CD4-positive, alpha-beta T cell treated with Interleukin-4 for 1 hour (primary cell): ENCODE results near the gene RIMS4.

ENCODE experiments used
- DNase-seq, 2 donors: peaks; one replicate each; pipeline ENCODE4 v3.0.0-alpha.2; 2020 to 2022

RIMS4 gene

DNA sequence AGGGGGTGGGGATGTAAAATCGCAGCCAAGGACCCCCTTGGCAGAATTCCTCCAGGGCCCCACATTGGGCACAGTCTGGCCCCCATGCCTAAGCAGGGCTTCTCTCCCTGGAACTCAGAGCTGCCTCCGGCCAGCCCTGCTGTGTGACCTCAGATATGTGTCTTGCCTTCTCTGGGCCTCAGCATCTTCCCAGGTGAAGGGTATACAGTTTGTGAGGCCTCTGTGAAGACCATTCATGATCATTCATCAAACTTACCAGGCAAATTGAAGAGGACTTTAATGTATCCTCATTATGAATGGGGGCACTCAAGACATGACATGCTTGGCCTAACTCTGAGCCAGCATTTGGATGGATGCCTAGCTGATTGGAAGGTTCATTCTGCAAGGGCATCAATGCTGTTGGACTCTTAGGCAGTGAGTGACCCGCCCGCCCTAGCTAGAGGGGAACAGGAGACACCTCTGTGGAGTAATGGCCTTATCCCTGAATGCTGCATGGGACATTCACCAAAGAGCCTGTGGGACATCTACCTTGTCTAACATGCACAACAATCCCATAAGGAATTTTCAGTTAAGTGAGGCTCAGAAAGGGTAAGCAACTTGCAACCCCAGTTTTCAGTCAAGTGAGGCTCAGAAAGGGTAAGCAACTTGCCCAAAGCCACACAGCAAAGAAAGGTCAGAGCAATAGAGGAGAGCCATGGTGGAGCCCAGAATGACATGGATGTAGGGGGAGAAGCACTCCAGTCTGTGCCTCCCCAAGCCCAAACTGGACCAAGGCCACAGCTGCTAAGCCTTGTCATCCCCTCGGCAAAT lies 94.6 kb downstream of the RIMS4 start:
- DNase-seq, result no peak

DNA sequence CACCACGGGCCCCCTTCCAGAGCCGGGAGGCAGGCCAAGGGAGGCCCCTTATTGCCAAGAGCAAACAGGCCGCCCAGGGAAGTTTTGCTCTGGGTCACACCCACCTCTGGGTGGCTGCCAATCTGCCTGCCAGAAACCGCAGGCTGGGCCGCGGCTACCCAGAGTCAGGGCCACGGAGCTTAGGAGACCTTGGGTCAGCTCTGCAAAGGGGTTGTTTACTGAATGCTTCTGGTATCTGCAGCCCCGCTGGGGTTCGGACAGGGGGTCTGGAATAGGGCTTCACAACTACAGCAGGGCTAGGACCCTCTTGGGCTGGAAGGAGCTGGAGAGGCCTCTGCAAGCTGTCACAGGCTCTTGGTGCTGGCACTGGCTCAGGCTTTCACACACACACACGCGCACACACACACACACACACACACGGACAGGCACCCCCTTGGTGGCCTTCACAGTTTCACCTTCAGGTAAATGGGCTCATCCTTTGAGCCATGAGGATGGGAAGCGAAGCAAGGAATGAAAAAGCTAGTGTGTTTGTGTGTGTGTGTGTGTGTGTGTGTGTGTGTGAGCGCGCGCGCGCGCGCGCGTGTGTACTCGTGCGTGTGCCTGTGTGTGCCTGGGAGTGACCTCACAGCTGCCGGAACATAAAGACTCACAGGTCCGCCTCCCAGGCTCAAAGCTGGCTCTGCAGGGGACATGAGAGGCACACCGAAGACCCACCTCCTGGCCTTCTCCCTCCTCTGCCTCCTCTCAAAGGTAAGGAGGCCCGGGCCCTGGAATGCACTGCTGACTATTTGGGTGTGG lies 95.4 kb downstream of the RIMS4 start, which contains the start of gene CCN5:
TSS of gene CCN5 (plus strand) at position 669 of the 798 bp plus-strand sequence. CDS start at position 691, 22 bp downstream.
- DNase-seq, result no peak

DNA sequence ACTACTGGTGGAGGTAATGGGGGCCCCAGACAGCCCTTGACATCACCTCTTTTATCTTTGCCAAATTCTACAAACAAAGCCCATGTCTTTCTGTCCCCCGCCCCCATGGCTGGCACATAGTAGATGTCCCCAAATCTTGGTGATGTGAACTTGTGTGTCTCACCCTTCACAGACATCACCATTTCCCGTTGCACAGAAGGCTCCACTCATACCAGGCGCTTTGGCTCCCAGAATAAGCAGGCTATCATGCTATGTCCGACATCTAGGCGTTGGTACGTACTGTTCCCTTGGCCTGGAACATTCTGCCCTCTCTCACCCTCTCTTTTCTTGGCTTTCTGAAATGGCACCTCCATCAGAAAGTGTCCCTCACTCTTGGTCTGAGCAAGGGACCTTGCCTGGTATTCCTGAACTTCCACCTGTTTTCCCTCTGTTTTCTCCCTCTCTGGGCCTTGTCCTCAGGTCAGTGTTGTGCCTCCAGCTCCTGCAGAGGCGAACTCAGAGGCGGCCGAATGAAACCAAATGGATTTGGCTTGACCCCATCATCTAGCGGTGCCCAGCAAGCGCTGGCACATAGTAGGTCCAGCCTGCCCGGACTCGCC lies 96.1 kb downstream of the RIMS4 start:
- DNase-seq, result no peak

DNA sequence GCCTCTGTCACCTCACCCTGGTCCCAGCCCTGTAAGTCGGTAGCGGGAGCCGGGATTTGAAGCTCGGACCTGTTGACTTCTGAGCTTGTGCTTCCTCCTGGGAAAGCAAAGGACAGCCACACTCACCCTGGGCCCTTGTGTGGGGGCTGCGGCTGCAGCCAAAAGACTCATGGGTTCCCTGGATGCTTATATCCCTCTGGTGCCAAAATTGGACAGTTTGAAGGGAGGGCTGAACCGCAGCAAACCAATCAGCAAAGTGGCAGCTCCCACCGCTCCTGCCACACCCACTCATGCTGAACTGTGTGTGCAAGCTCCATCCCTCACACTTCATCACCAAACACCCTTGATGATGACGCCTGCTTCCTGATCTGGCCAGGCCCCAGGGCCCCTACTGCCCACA lies 99.1 kb downstream of the RIMS4 start:
- DNase-seq, result no peak

DNA sequence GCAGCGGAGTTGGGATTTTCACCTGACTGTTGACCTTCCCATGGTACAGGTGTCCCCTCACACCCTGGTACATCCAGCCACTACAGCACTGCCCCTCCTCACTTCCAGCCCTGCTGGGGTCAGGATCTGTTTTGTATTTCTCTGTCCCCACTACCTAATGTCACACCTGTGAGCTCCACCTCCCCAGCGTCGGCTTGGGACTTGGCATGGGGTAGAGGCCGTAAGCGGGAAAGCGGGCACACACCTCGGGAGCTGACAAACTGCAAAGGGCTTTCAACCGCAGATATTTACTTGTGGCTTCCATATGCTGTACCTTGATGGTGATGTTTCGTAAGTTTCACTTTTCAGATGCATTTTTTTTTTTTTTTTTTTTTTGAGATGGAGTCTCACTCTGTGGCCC lies 100.5 kb downstream of the RIMS4 start:
- no peak for DNase-seq

DNA sequence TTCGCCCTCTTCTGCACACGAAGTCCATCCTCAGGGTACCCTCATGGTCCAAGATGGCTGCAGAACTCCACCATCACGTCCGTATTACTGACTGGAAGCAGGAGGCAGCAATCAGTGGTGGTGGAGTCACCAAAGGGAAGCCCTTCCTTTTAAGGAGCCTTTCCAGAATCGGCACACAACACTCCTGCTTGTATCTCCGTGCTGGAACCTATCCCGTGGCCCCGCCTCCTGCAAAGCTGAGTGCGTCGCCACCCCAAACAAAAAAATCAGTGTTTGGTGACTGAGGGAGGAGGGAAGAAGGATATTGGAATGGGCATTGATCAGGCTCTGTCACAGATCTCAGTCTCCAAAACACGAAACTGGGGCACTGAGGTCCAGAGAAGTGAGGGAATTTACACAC lies 101.0 kb downstream of the RIMS4 start:
- no peak for DNase-seq

DNA sequence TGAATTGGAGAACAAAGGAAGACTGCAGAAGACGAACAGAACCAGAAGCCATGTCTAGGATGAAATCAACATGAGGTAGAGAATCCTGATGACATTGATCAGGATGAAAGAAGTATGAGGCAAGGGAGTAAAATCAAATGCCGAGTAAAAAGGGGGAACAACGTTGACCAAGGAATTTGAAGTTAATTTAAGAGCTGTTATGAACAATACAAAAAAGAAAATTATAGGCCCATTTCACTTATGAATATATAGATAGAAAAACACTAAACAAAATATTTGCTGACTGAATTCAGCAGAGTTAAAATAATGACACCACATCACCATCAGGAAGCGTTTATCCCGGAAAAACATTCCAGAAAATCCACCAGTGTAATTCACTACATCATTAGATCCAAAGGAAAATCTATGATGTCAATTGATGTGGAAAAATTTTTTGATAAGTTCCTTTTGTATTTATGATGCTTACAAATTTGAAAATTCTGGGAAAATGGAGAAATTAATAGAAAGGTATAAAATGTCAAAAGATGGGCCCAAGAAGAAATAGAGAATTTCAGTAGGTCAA lies 103.2 kb downstream of the RIMS4 start:
- no peak for DNase-seq

DNA sequence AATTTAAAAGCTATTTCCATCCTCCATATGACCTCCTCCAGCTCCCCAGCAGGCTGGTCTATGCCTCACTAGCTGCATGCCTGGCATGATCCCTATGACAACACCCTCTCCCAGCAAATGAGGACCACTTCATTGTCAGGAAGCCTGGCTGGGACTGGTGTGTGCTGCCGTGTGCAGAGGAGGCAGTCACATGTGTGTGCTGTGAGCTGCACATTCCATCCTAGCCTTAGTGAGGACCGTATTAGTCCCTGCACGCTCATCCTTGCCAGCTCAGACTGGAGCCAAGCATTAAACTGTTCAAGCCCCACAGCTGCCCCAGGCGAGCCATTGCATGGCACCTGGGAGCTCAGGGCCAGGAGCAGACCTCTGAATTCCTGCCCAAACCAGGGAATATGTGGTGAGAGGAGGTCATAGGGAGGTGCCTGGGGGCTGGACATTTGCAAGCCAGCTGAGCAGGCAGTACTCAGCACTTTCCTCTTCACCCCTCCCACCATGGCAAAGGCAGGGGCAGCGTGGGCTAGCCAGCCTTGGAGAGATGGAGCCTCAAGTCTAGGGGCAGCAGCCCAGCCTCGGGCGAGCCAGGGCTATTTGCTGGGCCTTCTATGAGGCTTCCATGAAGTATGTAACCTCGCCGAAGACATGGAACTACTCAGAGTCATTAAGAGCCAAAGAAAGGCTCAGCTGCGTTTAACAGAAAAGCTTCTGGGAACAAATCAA lies 103.9 kb downstream of the RIMS4 start:
- DNase-seq, result no peak

DNA sequence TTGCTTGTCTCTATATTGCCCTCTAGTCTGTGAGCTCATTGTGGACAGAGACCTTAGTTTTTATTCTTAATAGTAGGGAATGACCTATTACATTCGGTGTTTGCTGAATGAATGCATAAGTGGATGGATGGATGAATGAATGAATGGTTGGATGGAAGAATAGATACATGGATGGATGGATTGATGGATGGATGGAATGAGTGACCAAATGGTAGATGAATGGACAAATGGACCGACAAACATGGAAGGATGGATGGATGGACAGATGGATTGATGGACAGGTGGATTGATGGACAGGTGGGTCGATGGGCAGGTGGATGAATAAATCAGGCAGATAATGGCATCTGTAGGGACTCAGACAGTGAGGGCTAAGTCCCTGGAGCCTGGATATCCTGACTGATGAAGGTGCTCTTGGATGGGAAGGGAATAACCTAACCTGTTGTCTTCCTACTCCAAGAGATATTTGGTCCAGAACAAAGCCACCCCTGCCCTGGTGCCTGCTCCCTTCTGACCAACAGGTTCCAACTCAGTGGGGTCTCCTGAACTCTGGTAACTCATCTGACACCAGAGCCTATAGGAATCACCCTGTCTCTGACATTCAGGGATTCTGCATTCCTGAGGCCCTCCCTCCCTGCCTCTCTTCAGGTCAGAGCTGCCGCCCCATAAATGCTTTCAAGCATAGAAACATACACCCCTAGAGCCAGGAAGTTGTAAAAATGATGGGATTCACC lies 104.8 kb downstream of the RIMS4 start:
- no peak for DNase-seq

DNA sequence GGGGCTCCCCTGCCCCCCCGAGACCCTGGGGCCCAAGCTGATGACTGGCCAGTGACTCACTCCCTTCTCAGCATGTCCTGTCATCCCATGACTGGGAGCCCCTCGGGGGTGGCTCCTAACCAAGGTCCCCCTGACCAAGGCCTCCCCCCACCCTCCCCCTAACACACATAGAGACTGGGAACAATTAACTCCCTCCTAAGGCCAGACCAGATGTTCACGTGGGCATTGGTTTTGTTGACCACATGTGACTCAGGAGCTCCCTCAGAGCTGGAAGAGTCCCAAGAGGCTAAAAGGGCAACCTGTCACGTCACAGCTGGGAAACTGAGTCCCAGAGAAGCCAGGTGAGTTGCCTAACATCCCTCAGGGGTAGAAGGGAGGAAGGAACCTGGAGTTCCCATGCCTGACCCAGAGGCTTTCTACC lies 105.8 kb downstream of the RIMS4 start:
- DNase-seq, result no peak

DNA sequence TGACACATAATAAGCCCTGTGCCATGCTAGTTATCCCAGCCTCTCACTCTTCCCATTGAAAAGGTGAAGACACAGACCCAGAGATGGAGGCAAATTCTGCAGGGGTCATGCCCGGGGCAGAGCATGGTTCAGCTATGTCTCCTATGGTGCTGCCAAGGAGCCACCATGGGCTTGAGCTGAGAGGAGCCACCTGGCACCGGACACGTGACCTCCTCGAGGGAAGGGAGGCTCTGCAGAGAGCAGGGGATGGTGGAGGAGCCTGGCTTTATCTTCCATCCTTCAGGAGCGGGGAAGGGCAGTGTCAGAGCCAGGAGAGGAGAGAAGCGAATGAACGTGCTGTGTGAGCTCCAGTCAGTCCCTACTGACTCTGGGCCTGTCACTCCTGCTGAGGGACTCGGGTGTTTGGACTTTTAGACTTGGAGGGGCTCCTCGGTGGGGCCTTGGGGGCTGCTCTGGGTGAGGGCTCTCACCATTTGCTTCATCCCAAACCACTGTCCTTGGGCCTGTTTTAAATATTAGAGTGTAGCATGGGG lies 106.3 kb downstream of the RIMS4 start:
- no peak for DNase-seq

DNA sequence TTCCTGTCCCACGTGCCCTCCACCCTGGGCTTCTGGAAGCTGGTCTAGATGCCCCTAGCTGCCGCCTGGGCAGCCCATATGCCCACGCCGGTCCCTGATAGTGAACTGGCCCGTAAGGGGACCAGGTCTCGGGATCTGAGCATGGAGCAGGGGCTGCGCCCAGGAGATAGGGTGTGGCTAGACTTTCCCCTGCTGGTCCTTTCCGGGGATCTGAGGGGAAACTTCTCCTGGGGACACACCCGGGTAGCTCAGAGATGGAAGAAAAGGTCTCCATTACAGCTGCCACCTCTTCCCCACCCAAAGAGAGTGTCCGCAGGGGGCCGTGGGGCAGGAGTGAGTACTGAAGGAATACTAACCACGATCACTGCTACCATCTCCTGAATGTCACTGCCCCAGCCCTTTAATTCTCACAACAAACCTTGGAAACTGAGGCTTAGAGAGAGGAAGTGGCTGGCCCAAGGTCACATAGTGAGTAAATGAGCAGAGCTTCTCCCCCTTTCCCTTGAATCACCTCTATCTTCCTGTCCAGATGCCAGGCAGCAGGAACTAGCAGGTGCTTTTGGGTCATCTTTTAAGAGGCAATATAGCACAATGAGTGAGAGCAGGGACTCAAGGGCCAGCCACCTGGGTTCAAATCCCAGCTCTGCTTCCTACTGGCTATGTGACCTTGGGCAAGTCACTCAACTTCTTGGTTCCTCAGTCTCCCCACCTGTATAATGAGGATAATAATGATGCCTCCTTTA lies 107.0 kb downstream of the RIMS4 start:
- no peak for DNase-seq

DNA sequence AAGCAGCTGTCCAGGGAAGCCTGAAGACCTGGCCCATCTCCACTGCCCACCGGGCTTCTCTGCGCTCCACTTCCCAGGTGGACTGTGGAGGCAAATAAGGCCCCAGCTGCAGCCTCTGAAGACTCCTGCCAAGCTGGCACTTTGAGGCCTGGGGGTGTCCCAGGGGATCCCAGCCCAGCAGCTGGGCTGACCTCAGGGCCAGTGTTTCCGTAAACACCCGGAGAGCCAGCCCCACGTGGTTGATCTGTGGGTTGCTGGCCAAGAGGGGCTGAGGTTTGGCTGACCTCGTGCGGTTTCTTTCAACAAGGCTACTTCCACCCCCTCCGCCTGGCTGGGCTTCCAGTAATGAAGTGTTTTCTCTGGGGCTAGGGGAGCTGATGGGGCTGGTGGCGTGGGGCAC lies 107.6 kb downstream of the RIMS4 start:
- no peak for DNase-seq

DNA sequence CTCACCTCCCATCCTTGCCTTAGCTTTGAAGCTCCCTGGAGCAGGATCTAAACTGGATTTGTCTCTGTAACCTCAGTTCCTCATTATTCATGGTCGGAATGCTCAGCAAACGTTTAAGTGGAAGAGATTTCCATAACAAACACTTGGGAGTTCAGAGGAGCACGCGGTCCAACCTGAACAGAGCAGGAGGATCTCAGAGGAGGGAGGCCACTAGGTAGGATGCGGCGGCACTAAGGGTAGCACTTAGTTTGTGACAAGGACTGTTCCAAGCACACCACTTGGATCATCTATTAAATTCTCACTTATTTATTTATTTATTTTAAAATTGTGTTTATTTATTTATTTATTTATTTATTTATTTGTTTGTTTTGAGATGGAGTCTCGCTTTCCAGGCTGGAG lies 108.5 kb downstream of the RIMS4 start:
- no peak for DNase-seq
